IMR-90 (cell line): ENCODE results near the gene FCN1. TPM values are rescaled to one million over a fixed set of nuclear protein-coding genes. Genes with fewer than 3 reads are reported as not detected.
A peak's percentile ranks its signal among the peaks of the same experiment; 100 is the strongest.

Experiments
- ATAC-seq: fragments of 200-7000 bp; cut with Tn5 transposase; 2 replicates; pipeline ENCODE4 v1.9.1; 2020; ENCODE audit warnings: low read depth, mild to moderate bottlenecking, moderate library complexity
- BruUV-seq: library from RNA; stranded (reverse); fragments of 400-500 nt; replicated peaks from 2 replicates; lab custom pipeline; 2021; lab: Mats Ljungman, UMichigan
- CTCF ChIA-PET: fragments of 300-600 bp; formaldehyde crosslinking; extraction: SDS; loops from one replicate; lab custom pipeline; 2021; ENCODE audit warnings: antibody characterized with exemption; lab: Yijun Ruan, JAX
- POLR2A ChIA-PET: fragments of 300-600 bp; sonication (Branson Sonifier 250); formaldehyde crosslinking; loops from one replicate; lab custom pipeline; 2022; ENCODE audit warnings: antibody characterized with exemption; ENCODE audit not compliant: unreplicated experiment; lab: Charles Lee
- DNase-seq: peaks from one replicate; pipeline ENCODE4 v3.0.0; 2013
- H2AFZ ChIP-seq: replicated peaks from 2 replicates; pipeline ENCODE3; 2013; ENCODE audit warnings: low read length, mild to moderate bottlenecking; ENCODE audit not compliant: poor library complexity
- H2AK5ac ChIP-seq: 2 replicates; pipeline ENCODE4 v1.6.1; 2013; ENCODE audit warnings: low read depth, low read length, inconsistent platforms
- H2AK9ac ChIP-seq: replicated peaks from 2 replicates; pipeline ENCODE3; 2013; ENCODE audit warnings: mild to moderate bottlenecking, low read depth, low read length, moderate library complexity; ENCODE audit not compliant: poor library complexity
- H2BK120ac ChIP-seq: 2 replicates; pipeline ENCODE4 v1.6.1; 2013; ENCODE audit warnings: low read depth, low read length, inconsistent platforms
- H2BK15ac ChIP-seq: 3 replicates; pipeline ENCODE4 v1.6.1; 2013; ENCODE audit warnings: low read depth, low read length, inconsistent platforms
- H2BK20ac ChIP-seq: 2 replicates; pipeline ENCODE4 v1.6.1; 2013; ENCODE audit warnings: low read depth, mild to moderate bottlenecking, inconsistent platforms, low read length, moderate library complexity
- H2BK5ac ChIP-seq: 2 replicates; pipeline ENCODE4 v1.6.1; 2013; ENCODE audit warnings: mild to moderate bottlenecking, low read depth, low read length, inconsistent platforms; ENCODE audit not compliant: poor library complexity, severe bottlenecking
- H3K14ac ChIP-seq: replicated peaks from 2 replicates; pipeline ENCODE4 v1.6.1; 2013; ENCODE audit warnings: low read depth, low read length, inconsistent platforms
- H3K18ac ChIP-seq: 2 replicates; pipeline ENCODE4 v1.6.1; 2013; ENCODE audit warnings: low read depth, low read length, control low read depth
- H3K23ac ChIP-seq: 2 replicates; pipeline ENCODE4 v1.6.1; 2013; ENCODE audit warnings: low read depth, low read length, inconsistent platforms
- H3K27ac ChIP-seq: 2 replicates; pipeline ENCODE4 v1.5.1; 2013; ENCODE audit warnings: mild to moderate bottlenecking, control low read depth, low read length; ENCODE audit not compliant: insufficient read depth
- H3K27me3 ChIP-seq: 2 replicates; pipeline ENCODE4 v1.6.1; 2013; ENCODE audit warnings: low read length; ENCODE audit not compliant: control insufficient read depth, insufficient read depth
- H3K36me3 ChIP-seq: 2 replicates; pipeline ENCODE4 v1.6.1; 2013; ENCODE audit warnings: low read length, mixed read lengths; ENCODE audit not compliant: control insufficient read depth, insufficient read depth
- H3K4ac ChIP-seq: 2 replicates; pipeline ENCODE4 v1.6.1; 2013; ENCODE audit warnings: low read depth, low read length, inconsistent platforms
- H3K4me1 ChIP-seq: 2 replicates; pipeline ENCODE4 v1.6.1; 2013; ENCODE audit warnings: low read length, mixed read lengths; ENCODE audit not compliant: control insufficient read depth, insufficient read depth
- H3K4me2 ChIP-seq: 2 replicates; pipeline ENCODE4 v1.6.1; 2013; ENCODE audit warnings: low read depth, mild to moderate bottlenecking, control low read depth, low read length, moderate library complexity
- H3K4me3 ChIP-seq: 2 replicates; pipeline ENCODE4 v1.5.1; 2013; ENCODE audit warnings: low read depth, mild to moderate bottlenecking, control low read depth, low read length, moderate library complexity; ENCODE audit not compliant: insufficient read depth
- H3K56ac ChIP-seq: 2 replicates; pipeline ENCODE4 v1.6.1; 2013; ENCODE audit warnings: low read length, inconsistent platforms; ENCODE audit not compliant: insufficient read depth; ENCODE audit errors: extremely low read depth
- H3K79me1 ChIP-seq, 2 experiments: 2 replicates each; pipeline ENCODE4 v1.6.1; 2013; ENCODE audit warnings: low read length in 2 of 2, inconsistent platforms in 1 of 2, low read depth in 1 of 2
- H3K9ac ChIP-seq: 2 replicates; pipeline ENCODE4 v1.6.1; 2013; ENCODE audit warnings: low read depth, low read length, control low read depth
- H3K9me1 ChIP-seq: 2 replicates; pipeline ENCODE4 v1.6.1; 2013; ENCODE audit warnings: low read length, inconsistent platforms; ENCODE audit not compliant: insufficient read depth
- H3K9me3 ChIP-seq: 2 replicates; pipeline ENCODE4 v1.6.1; 2013; ENCODE audit warnings: low read length; ENCODE audit not compliant: control insufficient read depth, insufficient read depth
- H4K20me1 ChIP-seq: 2 replicates; pipeline ENCODE4 v1.6.1; 2013; ENCODE audit warnings: low read length, inconsistent platforms; ENCODE audit not compliant: insufficient read depth
- H4K5ac ChIP-seq: 2 replicates; pipeline ENCODE4 v1.6.1; 2013; ENCODE audit warnings: mild to moderate bottlenecking, low read depth, low read length, control low read depth
- H4K8ac ChIP-seq, 2 experiments: 2 replicates each; pipeline ENCODE4 v1.6.1; 2013; ENCODE audit warnings: low read depth in 2 of 2, low read length in 2 of 2, control low read depth in 1 of 2, inconsistent platforms in 1 of 2
- H4K91ac ChIP-seq: 2 replicates; pipeline ENCODE4 v1.6.1; 2013; ENCODE audit warnings: low read depth, low read length, inconsistent platforms; ENCODE audit not compliant: insufficient read depth
- CEBPB ChIP-seq: IDR thresholded peaks from 2 replicates; pipeline ENCODE4 v1.6.1; 2012; ENCODE audit warnings: low read depth, low read length, improper control_type of control experiment
- CHD1 ChIP-seq: IDR thresholded peaks from 2 replicates; pipeline ENCODE4 v1.6.1; 2012; ENCODE audit warnings: low read depth, low read length, improper control_type of control experiment
- ELK1 ChIP-seq: fragments of 150-350 bp; IDR thresholded peaks from 2 replicates; pipeline ENCODE4 v1.6.1; 2016; ENCODE audit warnings: low read depth, mild to moderate bottlenecking, low read length, moderate library complexity, borderline replicate concordance
- FOS ChIP-seq: fragments of 150-350 bp; IDR thresholded peaks from 2 replicates; pipeline ENCODE4 v1.6.1; 2016; ENCODE audit warnings: low read depth, low read length
- MAFK ChIP-seq: IDR thresholded peaks from 2 replicates; pipeline ENCODE4 v1.6.1; 2012; ENCODE audit warnings: low read depth, low read length, improper control_type of control experiment
- MAZ ChIP-seq: IDR thresholded peaks from 2 replicates; pipeline ENCODE4 v1.6.1; 2012; ENCODE audit warnings: low read depth, mild to moderate bottlenecking, low read length, improper control_type of control experiment, moderate library complexity, borderline replicate concordance
- MXI1 ChIP-seq: IDR thresholded peaks from 2 replicates; pipeline ENCODE4 v1.6.1; 2012; ENCODE audit warnings: low read depth, mild to moderate bottlenecking, low read length, moderate library complexity, borderline replicate concordance
- NFE2L2 ChIP-seq: fragments of 150-350 bp; IDR thresholded peaks from 2 replicates; pipeline ENCODE4 v1.6.1; 2016; ENCODE audit warnings: low read depth, mild to moderate bottlenecking, low read length
- POLR2A ChIP-seq: IDR thresholded peaks from 2 replicates; pipeline ENCODE4 v1.6.1; 2012; ENCODE audit warnings: mild to moderate bottlenecking, low read depth, low read length
- RAD21 ChIP-seq: IDR thresholded peaks from 2 replicates; pipeline ENCODE4 v1.6.1; 2012; ENCODE audit warnings: low read length, improper control_type of control experiment
- RCOR1 ChIP-seq: IDR thresholded peaks from 2 replicates; pipeline ENCODE4 v1.6.1; 2012; ENCODE audit warnings: mild to moderate bottlenecking, low read length, improper control_type of control experiment; ENCODE audit not compliant: insufficient replicate concordance
- RFX5 ChIP-seq: IDR thresholded peaks from 2 replicates; pipeline ENCODE4 v1.8.0; 2012; ENCODE audit warnings: low read depth, mild to moderate bottlenecking, low read length, moderate library complexity
- SMC3 ChIP-seq: fragments of 150-350 bp; IDR thresholded peaks from 2 replicates; pipeline ENCODE4 v1.6.1; 2016; ENCODE audit warnings: low read depth, mild to moderate bottlenecking, antibody characterized with exemption, low read length, moderate library complexity
- WGBS, 2 experiments: methylation state at CpG; one replicate each; pipeline versions ENCODE4 v1.1.5 to v1.1.7; 2013; ENCODE audit warnings: missing lambda C conversion rate in 2 of 2; ENCODE audit not compliant: insufficient read length in 1 of 2; ENCODE audit errors: extremely low coverage in 2 of 2; 5-methylcytosine and 5-hydroxymethylcytosine counted together
- dilution Hi-C: fragments of 300-500 bp; cut with HindIII; formaldehyde crosslinking; loops from one replicate; pipeline ENCODE4 v1.14.3; 2018; ENCODE audit warnings: low sequenced_read_pairs; ENCODE audit not compliant: unreplicated experiment
- in situ Hi-C: fragments of 300-500 bp; cut with MboI; formaldehyde crosslinking; loops from 3 replicates; pipeline ENCODE4 v1.14.3; 2019; ENCODE audit warnings: low sequenced_read_pairs, inconsistent platforms, mixed read lengths
- intact Hi-C: fragments of 100-400 bp; cut with micrococcal nuclease; formaldehyde crosslinking; loops from 2 replicates; pipeline ENCODE4 v1.10.0; 2022
- polyA plus RNA-seq, 3 experiments: library from polyadenylated mRNA; depleted of rRNA; stranded (reverse); fragments of >200 nt; gene quantifications; 2 replicates each; pipeline ENCODE4 v1.2.3, GENCODE V29; 2012; ENCODE audit warnings: low replicate concordance in 1 of 3
- total RNA-seq: library from RNA; depleted of rRNA; stranded (reverse); fragments of >200 nt; gene quantifications from 2 replicates; pipeline ENCODE4 v1.2.3, GENCODE V29; 2012
- TF ChIP-seq, protein P1 (sequence below): conservative IDR thresholded peaks from 2 replicates; pipeline ENCODE4 v1.5.1; 2012; ENCODE audit warnings: mild to moderate bottlenecking, low read depth, low read length, improper control_type of control experiment

The FCN1 gene
- total and polyA plus RNA-seq, 2 of the 4 experiments (the other 2 are of a cell fraction) = not detected

GRCh38 chr9:134892820-134893420 is 24.8 kb downstream of the FCN1 start:
- H2BK20ac ChIP-seq = no peak overlapping the region
- no peak for TF ChIP-seq RCOR1
- TF ChIP-seq POLR2A = no peak
- no peak for TF ChIP-seq NFE2L2
- no peak for TF ChIP-seq SMC3
- TF ChIP-seq, protein P1, sequence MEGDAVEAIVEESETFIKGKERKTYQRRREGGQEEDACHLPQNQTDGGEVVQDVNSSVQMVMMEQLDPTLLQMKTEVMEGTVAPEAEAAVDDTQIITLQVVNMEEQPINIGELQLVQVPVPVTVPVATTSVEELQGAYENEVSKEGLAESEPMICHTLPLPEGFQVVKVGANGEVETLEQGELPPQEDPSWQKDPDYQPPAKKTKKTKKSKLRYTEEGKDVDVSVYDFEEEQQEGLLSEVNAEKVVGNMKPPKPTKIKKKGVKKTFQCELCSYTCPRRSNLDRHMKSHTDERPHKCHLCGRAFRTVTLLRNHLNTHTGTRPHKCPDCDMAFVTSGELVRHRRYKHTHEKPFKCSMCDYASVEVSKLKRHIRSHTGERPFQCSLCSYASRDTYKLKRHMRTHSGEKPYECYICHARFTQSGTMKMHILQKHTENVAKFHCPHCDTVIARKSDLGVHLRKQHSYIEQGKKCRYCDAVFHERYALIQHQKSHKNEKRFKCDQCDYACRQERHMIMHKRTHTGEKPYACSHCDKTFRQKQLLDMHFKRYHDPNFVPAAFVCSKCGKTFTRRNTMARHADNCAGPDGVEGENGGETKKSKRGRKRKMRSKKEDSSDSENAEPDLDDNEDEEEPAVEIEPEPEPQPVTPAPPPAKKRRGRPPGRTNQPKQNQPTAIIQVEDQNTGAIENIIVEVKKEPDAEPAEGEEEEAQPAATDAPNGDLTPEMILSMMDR = no peak
- TF ChIP-seq CHD1 = no peak
- TF ChIP-seq MAFK = no peak
- no peak for TF ChIP-seq MAZ
- TF ChIP-seq ELK1 = no peak
- TF ChIP-seq FOS = no peak
- no peak for TF ChIP-seq RFX5
- no peak for TF ChIP-seq CEBPB
- no peak for TF ChIP-seq RAD21
- no peak for TF ChIP-seq MXI1

More at GRCh38 chr9:134892820-134893420, 24.8 kb downstream of the FCN1 start:
- Histone ChIP-seq H2BK15ac (no peak overlapping the region), H3K4me2 (no peak overlapping the region), H2AK5ac (no peak overlapping the region), H3K4me1 (peaks cover 10% of the 10 kb centered on the region), H3K9ac (no peak overlapping the region), H3K23ac (no peak overlapping the region), H3K9me3 (peaks cover 3% of the 10 kb centered on the region; the same call in 1 of the 2 replicates), H4K5ac (no peak overlapping the region), H2BK5ac (no peak overlapping the region), H3K4me3 (no peak overlapping the region), H3K36me3 (no peaks in the 10 kb centered on the region), H4K20me1 (no peaks in the 10 kb centered on the region), H3K27ac (no peak overlapping the region), H2BK120ac (no peak overlapping the region), H3K9me1 (no peaks in the 10 kb centered on the region), H3K27me3 (peaks cover 24% of the 10 kb centered on the region), H3K14ac (no peak overlapping the region), H3K56ac (no peak overlapping the region), H4K91ac (no peak overlapping the region), H2AFZ (no peak overlapping the region), H3K18ac (no peak overlapping the region), H2AK9ac (peak overlapping the region; percentile 3), H3K4ac (no peak overlapping the region), H3K79me1 (no peaks in the 10 kb centered on the region), H4K8ac (no peak overlapping the region)
- intact Hi-C loops = no loop called here
- 64% methylated on average over 3 of the region's 7 CpGs; no CpG with 5 or more reads in 1 of the 2 experiments for WGBS, 2 experiments
- DNase-seq (no peak), ATAC-seq (no peak)
- ChIA-PET CTCF (no interaction called here), POLR2A (no interaction called here)
- in situ Hi-C loops = no loop called here
- BruUV-seq = no TSS peak
- dilution Hi-C loops = no loop called here
